ENCODE results near the gene ELL. TPM values are rescaled to one million over a fixed set of nuclear protein-coding genes. Genes with fewer than 3 reads are reported as not detected.

The ELL gene
- total RNA-seq, 2 experiments from 2014 or later: 14.1 TPM

DNA sequence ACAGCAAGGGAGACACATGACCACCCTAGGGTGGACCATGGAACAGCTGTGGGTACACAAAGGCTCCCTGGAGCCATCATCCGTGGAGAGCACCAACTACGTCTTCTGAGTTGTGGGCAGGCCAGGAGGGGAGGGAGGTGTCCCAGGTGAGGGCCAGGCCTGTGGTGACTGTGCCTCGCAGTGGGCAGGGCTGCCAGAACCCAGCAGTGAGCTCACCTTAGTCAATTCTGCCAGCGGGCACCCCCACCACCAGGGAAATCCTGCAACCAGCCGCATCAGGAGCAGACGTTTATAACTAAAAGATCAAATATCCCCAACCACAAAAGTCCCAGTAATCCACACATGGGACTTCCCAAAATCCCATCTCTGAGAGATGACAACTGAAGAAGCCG lies 19.6 kb downstream of the ELL start:
- intact Hi-C loops (cut with micrococcal nuclease): no loop called here
- no peak for DNase-seq
- Mint-ChIP-seq H3K4me3 (no peak overlapping the region), H3K36me3 (ENCODE audit: low read depth) (no peaks in the 10 kb centered on the region), H3K4me1 (ENCODE audit: low read depth) (peaks cover 78% of the 10 kb centered on the region), H3K27me3 (ENCODE audit: low read depth) (no peaks in the 10 kb centered on the region), H3K9me3 (no peaks in the 10 kb centered on the region), H3K27ac (no peak overlapping the region)
- CTCF ChIA-PET: interaction anchor here (0.6 kb wide), 1 partner anchor 502 kb away, joined by 3 read pairs; no protein-coding TSS in a partner anchor

DNA sequence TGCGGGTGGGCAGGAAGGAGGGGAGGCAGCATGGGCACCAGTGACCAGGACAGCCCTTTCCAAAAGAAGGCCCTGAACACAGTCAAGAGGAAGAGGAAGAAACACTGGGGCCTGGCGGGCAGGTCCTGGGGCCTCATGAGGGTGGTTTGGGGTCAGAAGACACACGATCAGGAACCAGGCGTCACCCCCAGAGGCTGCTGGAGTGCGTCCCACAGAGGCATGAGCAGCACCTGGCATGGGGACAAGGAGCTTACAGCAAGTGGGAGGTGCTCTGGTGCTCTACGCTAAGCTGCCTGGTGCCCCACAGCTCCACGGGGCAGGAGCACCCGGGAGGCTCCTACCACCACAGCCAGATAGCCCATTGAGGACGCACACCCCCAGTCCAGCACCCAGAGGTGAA lies 20.0 kb downstream of the ELL start:
- CTCF ChIA-PET: interaction anchor here (0.6 kb wide), 2 partner anchors 27 to 502 kb away, joined by 3 read pairs; no protein-coding TSS in a partner anchor
- no peak for DNase-seq
- no peaks in the 10 kb centered on the region for H3K9me3 Mint-ChIP-seq

DNA sequence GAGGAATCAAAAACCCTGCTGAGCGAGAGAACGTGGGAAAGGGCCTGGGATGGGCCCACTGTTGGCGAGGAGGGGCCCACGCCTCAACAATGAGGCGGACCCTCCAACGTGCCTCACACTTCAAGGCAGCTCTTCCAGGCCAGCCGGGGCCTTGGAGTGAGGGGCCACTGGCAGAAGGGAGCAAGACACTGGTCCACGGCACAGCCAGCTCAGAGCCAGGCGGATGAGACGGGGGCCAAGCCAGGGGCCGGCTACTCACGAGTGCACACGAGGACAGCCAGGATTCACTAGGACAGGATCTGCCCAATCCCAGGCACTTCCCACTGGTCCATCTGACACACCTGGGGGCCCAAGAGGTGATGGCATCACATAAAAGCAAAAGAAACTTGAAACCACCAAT lies 20.5 kb downstream of the ELL start:
- no peak for DNase-seq
- no peaks in the 10 kb centered on the region for H3K27me3 Mint-ChIP-seq (ENCODE audit: low read depth)
- no peaks in the 10 kb centered on the region for H3K36me3 Mint-ChIP-seq (ENCODE audit: low read depth)
- no peaks in the 10 kb centered on the region for H3K9me3 Mint-ChIP-seq
- H3K27ac Mint-ChIP-seq: no peak overlapping the region
- H3K4me1 Mint-ChIP-seq (ENCODE audit: low read depth): peaks cover 78% of the 10 kb centered on the region
- intact Hi-C loops (cut with micrococcal nuclease): no loop called here
- no peak overlapping the region for H3K4me3 Mint-ChIP-seq
- CTCF ChIA-PET: interaction anchor here (0.6 to 1.3 kb wide), 3 partner anchors 18 to 51 kb away, joined by 3 to 7 read pairs (median 3); no protein-coding TSS in a partner anchor

More for the DNA sequence above, 20.0 kb downstream of the ELL start:
- intact Hi-C loops (cut with micrococcal nuclease): no loop called here
- Mint-ChIP-seq H3K4me3 (no peak overlapping the region), H3K27ac (no peak overlapping the region), H3K27me3 (ENCODE audit: low read depth) (no peaks in the 10 kb centered on the region), H3K4me1 (ENCODE audit: low read depth) (peaks cover 78% of the 10 kb centered on the region), H3K36me3 (ENCODE audit: low read depth) (no peaks in the 10 kb centered on the region)

DNA sequence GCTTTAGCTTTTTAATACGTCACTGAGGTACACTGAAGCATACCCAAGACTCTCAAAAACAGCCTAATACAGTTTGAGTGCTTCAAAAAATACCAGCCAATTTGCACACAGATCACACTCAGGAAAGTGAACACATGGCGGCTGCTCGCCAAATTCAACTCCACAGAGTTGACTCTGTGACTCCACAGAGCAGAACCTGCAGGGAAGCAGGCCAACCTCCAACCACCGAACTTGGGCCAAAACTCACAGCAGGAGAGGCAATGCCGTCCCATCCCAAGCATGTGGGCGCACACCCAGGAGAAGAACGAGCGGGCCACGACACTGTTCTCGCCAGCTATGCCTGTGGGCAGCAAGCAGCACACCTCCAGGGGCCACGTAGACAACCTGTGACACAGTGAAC lies 21.1 kb downstream of the ELL start:
- Mint-ChIP-seq H3K36me3 (ENCODE audit: low read depth) (no peaks in the 10 kb centered on the region), H3K27ac (no peak overlapping the region), H3K4me3 (no peak overlapping the region), H3K27me3 (ENCODE audit: low read depth) (no peaks in the 10 kb centered on the region), H3K4me1 (ENCODE audit: low read depth) (peaks cover 78% of the 10 kb centered on the region), H3K9me3 (no peaks in the 10 kb centered on the region)
- CTCF ChIA-PET: interaction anchor here (0.7 to 1.3 kb wide), 3 partner anchors 9 to 50 kb away, joined by 3 to 7 read pairs (median 5); no protein-coding TSS in a partner anchor
- DNase-seq: no peak
- intact Hi-C loops (cut with micrococcal nuclease): no loop called here

DNA sequence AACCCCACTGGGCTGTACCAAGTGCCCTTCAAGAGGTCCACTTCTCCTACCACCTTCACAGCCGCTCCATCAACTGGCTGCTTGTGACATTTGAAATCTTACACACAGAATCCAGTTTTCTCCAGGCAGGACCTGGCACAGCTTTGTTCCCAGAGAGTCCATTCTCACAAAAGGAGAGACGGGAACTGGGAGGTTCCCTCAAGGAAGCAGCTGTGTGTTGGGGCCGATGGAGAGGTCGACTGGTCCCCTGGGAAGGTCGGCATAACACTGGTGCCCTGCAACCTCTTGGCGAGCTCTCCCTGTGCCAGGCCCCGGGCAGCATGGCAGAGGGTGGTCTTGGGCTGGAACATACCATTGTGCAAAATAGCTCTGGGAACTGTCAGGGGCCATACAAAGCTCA lies 21.5 kb downstream of the ELL start:
- intact Hi-C loops (cut with micrococcal nuclease): no loop called here
- H3K4me1 Mint-ChIP-seq (ENCODE audit: low read depth): peaks cover 79% of the 10 kb centered on the region
- DNase-seq: no peak
- H3K9me3 Mint-ChIP-seq: no peaks in the 10 kb centered on the region
- no peak overlapping the region for H3K4me3 Mint-ChIP-seq
- CTCF ChIA-PET: interaction anchor here (0.7 to 1.3 kb wide), 3 partner anchors 10 to 50 kb away, joined by 3 to 7 read pairs (median 5); no protein-coding TSS in a partner anchor
- no peak overlapping the region for H3K27ac Mint-ChIP-seq
- no peaks in the 10 kb centered on the region for H3K27me3 Mint-ChIP-seq (ENCODE audit: low read depth)
- no peaks in the 10 kb centered on the region for H3K36me3 Mint-ChIP-seq (ENCODE audit: low read depth)

DNA sequence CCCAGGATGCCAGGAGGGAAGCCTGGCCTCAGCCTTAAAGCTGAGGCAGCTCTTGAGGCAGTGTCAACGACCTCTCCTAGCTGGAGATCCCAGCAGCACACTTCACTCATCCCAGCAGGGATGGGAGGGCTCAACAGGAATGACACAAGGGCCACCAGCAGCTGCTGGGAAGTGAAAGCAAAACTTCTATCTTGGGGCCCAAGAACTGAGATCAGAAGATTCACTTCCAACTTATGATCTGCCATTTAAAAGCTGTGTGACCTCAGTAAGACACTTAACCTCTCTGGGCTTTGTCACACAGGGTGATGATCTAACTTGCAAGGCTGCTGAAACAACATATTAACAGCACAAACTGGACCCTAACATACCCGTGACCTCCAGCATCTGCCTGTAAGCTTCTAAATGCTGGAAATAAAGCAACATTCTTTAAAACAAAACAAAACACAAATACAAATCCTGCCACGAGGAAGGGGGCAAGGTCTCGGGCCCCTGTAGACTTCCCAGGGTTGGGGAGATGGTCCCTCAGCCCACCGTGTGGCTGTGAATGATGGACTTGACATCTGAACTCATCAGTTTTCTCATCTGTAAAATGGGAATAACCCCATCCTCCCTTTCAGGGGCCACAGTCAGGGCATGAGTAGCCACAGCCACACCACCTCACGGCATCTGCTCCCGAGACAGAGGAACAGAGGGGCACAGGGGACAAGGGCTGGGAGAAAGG lies 22.7 kb downstream of the ELL start:
- no peak overlapping the region for H3K27ac Mint-ChIP-seq
- no peaks in the 10 kb centered on the region for H3K36me3 Mint-ChIP-seq (ENCODE audit: low read depth)
- H3K4me1 Mint-ChIP-seq (ENCODE audit: low read depth): peaks cover 80% of the 10 kb centered on the region
- intact Hi-C loops (cut with micrococcal nuclease): no loop called here
- H3K4me3 Mint-ChIP-seq: no peak overlapping the region
- CTCF ChIA-PET: interaction anchor here (0.6 to 1.3 kb wide), 6 partner anchors 9 to 89 kb away, joined by 3 to 4 read pairs (median 3); no protein-coding TSS in a partner anchor
- no peak for DNase-seq
- no peaks in the 10 kb centered on the region for H3K27me3 Mint-ChIP-seq (ENCODE audit: low read depth)
- H3K9me3 Mint-ChIP-seq: no peaks in the 10 kb centered on the region

DNA sequence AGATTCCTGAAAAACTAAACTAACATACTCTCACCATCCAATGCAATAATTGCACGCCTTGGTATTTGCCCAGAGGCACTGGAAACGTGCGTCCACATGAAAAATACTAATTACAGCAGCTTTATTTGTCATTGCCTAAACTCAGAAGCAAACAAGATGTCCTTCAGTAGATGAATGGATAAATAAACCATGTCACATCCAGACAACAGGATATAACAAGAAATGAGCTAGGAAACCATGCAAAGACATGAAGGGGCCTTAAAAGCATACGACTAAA lies 25.0 kb downstream of the ELL start:
- Mint-ChIP-seq H3K4me3 (no peak overlapping the region), H3K27me3 (ENCODE audit: low read depth) (no peaks in the 10 kb centered on the region), H3K4me1 (ENCODE audit: low read depth) (peaks cover 73% of the 10 kb centered on the region), H3K36me3 (ENCODE audit: low read depth) (peaks cover under 1% of the 10 kb centered on the region), H3K27ac (peak overlapping the region; percentile 78), H3K9me3 (no peaks in the 10 kb centered on the region)
- CTCF ChIA-PET: interaction anchor here (0.7 to 2.4 kb wide), 3 partner anchors 20 to 217 kb away, joined by 3 to 13 read pairs (median 6); no protein-coding TSS in a partner anchor
- intact Hi-C loops (cut with micrococcal nuclease): loop anchor here (1.0 kb wide), 2 partner anchors 18 to 25 kb away; partner anchors contain the start of gene ELL
- no peak for DNase-seq

DNA sequence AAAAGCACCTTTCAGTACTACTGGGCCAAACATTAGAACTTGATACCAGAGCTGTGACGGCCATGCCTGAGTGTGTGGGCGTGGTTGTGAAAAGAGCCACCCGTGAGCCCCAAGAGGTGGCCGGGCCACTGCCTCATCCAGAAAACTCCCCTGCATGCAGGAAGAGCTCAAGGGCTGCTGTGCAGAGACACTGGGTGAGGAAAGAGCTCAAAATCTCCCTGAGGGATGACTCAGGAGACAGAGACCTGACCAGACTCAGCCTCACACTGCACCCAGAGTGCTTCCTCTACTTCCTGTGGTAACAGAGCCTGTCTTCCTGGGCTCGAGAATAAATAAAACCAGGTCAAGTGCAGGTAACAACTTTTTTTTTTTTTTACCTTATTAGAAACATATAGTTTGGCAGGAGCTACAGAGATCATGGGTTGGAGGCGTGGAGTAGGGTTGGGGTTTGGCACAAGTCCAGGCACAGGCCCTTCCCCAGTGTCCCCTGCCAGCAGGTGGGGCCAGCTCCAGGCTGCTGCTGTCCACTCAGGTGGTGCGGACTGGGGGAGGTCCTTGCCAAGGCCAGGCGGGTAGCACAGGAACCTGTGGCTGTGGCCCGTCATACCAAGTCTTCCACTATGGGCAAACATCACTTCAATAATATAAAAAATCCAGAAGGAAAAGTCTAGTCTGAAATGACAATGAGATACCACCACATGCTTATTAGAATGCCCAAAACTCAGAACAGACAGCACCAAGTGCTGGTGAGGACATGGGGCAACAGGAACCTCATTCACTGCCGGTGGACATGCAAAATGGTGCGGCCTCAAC lies 25.5 kb downstream of the ELL start:
- intact Hi-C loops (cut with micrococcal nuclease): loop anchor here (1.0 kb wide), 2 partner anchors 17 to 26 kb away; partner anchors contain the start of gene ELL
- H3K36me3 Mint-ChIP-seq (ENCODE audit: low read depth): peaks cover 2% of the 10 kb centered on the region
- H3K27me3 Mint-ChIP-seq (ENCODE audit: low read depth): no peaks in the 10 kb centered on the region
- no peak overlapping the region for H3K4me3 Mint-ChIP-seq
- peak overlapping the region; percentile 78 for H3K27ac Mint-ChIP-seq
- H3K4me1 Mint-ChIP-seq (ENCODE audit: low read depth): peaks cover 70% of the 10 kb centered on the region
- CTCF ChIA-PET: interaction anchor here (0.6 to 2.4 kb wide), 12 partner anchors 8 to 217 kb away, joined by 3 to 13 read pairs (median 4); partner anchors contain the start of gene FKBP8
- no peaks in the 10 kb centered on the region for H3K9me3 Mint-ChIP-seq
- peak; percentile 85 for DNase-seq

DNA sequence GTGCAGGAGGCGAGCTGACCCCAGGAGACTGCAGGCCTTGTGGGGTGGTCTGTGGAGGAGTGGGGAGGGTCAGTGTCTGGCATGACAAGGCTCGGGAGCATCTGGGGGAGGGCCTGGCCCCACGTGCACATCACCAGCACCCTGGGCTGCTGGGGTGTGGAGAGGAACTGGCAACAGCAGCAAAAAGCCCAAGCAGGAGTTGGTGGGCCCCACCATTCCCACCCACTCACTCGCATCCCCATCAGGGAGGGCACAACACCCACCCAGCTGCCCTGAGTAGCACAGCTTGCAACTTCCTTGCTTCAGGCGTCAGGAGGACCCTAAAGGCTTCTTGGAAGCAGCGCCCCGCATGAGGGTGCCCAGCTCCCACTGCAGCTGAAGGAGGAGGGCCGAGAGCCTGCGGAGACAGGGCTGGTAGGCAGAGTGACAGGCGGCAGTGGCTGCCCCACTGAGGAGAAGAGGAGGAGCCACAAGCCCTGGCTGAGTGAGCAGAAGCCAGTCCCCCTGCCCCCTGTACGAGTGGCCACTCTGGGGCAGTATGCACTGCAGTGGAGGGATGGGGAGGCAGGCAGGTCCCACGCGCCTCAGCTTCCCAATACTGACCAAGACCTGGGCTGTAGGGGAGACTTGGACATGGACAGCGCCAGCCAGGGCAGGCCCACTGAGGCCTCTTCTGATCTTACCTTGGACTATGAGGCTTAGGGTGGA lies 26.5 kb downstream of the ELL start:
- CTCF ChIA-PET: interaction anchor here (0.6 to 2.4 kb wide), 7 partner anchors 10 to 177 kb away, joined by 3 to 13 read pairs (median 4); partner anchors contain the start of gene FKBP8
- no peak for DNase-seq
- Mint-ChIP-seq H3K36me3 (ENCODE audit: low read depth) (peaks cover 2% of the 10 kb centered on the region), H3K4me1 (ENCODE audit: low read depth) (peaks cover 61% of the 10 kb centered on the region), H3K27ac (peak overlapping the region; percentile 78), H3K9me3 (no peaks in the 10 kb centered on the region), H3K27me3 (ENCODE audit: low read depth) (no peaks in the 10 kb centered on the region), H3K4me3 (no peak overlapping the region)
- intact Hi-C loops (cut with micrococcal nuclease): no loop called here

DNA sequence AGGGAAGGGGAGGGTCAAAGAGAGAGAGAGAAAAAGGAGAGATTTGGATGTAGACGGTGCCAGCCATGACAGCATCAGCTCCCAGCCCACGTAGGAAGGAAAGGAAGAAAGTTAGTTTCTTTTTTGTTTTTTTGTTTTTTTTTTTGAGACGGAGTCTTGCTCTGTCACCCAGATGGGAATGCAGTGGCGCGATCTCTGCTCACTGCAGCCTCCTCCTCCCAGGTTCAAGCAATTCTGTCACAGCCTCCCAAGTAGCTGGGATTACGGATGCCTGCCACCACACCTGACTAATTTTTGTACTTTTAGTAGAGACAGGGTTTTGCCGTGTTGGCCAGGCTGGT lies 27.6 kb downstream of the ELL start:
- peak; percentile 21 for DNase-seq
- no peaks in the 10 kb centered on the region for H3K9me3 Mint-ChIP-seq
- no peak overlapping the region for H3K4me3 Mint-ChIP-seq
- peaks cover 2% of the 10 kb centered on the region for H3K36me3 Mint-ChIP-seq (ENCODE audit: low read depth)
- H3K4me1 Mint-ChIP-seq (ENCODE audit: low read depth): peaks cover 55% of the 10 kb centered on the region
- CTCF ChIA-PET: interaction anchor here (1.0 to 1.5 kb wide), 2 partner anchors 33 to 106 kb away, joined by 4 read pairs; no protein-coding TSS in a partner anchor
- H3K27me3 Mint-ChIP-seq (ENCODE audit: low read depth): no peaks in the 10 kb centered on the region
- intact Hi-C loops (cut with micrococcal nuclease): no loop called here
- peak overlapping the region; percentile 29 for H3K27ac Mint-ChIP-seq

DNA sequence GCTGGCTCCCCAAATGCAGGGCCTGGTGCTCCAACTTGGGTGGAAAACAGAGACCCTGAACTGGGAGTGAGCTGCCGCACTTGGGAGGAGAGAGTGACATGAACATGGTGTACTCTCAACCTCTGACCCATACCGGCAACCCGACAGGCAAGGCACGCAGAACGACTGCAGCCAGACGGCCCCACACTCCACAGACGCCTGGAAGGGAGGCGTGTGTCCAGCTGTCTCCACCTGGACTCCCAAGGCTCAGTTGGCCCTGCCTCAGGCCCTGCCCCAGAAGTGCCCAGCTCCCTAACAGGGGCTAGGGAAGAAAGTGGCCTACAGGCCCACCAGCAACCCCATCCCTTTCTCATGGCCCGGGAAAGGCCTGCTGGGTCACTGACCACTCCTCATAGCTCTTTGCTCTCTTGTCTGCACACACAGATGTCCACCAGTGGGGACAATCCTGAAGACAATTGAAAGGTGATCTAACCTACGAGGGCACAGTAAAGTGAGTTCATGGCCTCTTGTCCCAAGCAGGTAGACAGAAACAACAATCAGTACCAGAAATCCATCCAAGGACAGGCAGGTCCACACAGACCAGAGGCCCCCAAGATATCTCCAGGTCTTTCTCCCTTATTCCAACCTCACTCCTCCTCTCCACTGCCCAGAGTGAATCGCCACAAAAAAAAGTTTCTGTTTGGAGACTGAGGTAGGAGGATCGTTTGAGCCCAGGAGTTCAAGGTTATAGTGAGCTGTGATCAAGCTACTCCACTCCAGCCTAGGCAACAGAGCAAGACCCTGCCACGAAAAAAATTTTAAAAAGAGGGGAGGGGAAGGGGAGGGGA lies 28.2 kb downstream of the ELL start:
- H3K36me3 Mint-ChIP-seq (ENCODE audit: low read depth): peaks cover 2% of the 10 kb centered on the region
- peak overlapping the region; percentile 42 for H3K27ac Mint-ChIP-seq
- intact Hi-C loops (cut with micrococcal nuclease): no loop called here
- CTCF ChIA-PET: interaction anchor here (0.5 to 1.5 kb wide), 3 partner anchors 32 to 164 kb away, joined by 4 read pairs; no protein-coding TSS in a partner anchor
- no peak overlapping the region for H3K4me3 Mint-ChIP-seq
- H3K27me3 Mint-ChIP-seq (ENCODE audit: low read depth): no peaks in the 10 kb centered on the region
- H3K4me1 Mint-ChIP-seq (ENCODE audit: low read depth): peaks cover 51% of the 10 kb centered on the region
- DNase-seq: no peak
- H3K9me3 Mint-ChIP-seq: no peaks in the 10 kb centered on the region
